SK-MEL-5 (cell line): Measurements from ENCODE around the gene ELK3. TPM values are rescaled to one million over a fixed set of nuclear protein-coding genes. Genes with fewer than 3 reads are reported as not detected.

Source experiments
- DNase-seq: peaks from one replicate; pipeline ENCODE4 v3.0.0-alpha.2; 2016; ENCODE audit warnings: low read depth, low spot score
- in situ Hi-C: cut with HindIII; loops from 2 replicates; pipeline ENCODE4 v1.10.0; 2016; ENCODE audit warnings: low sequenced_read_pairs, high pct_unique_total_duplicates, low pct_unique_long_range_greater_than_20kb
- total RNA-seq: library from RNA; depleted of rRNA; stranded (reverse); fragments of >200 nt; shearing (Covaris generic); gene quantifications from 2 replicates; pipeline ENCODE4 v1.2.3, GENCODE V29; 2014

The ELK3 gene
- total RNA-seq, 1 experiment from 2014 or later = 19.2 TPM

DNA sequence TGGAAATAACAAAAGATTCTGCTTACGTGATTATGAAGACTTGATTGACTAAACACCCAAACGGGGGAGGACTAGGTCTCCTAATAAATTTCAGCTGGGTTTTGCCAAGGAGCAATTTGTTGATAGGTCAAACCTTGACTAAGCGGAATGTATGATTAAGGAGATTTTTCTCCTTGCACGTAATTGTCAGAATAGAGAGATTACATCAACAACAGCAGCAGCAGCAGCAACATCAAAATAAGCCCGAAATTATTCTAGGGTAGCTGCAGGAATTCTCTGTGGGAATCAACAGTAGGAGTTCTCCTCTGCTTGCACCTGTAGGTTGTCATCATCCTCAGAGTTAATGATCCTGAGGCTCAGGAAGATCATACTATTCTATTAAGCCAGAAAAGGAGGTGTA lies 10.2 kb downstream of the ELK3 start:
- DNase-seq = no peak
- in situ Hi-C loops = no loop called here

DNA sequence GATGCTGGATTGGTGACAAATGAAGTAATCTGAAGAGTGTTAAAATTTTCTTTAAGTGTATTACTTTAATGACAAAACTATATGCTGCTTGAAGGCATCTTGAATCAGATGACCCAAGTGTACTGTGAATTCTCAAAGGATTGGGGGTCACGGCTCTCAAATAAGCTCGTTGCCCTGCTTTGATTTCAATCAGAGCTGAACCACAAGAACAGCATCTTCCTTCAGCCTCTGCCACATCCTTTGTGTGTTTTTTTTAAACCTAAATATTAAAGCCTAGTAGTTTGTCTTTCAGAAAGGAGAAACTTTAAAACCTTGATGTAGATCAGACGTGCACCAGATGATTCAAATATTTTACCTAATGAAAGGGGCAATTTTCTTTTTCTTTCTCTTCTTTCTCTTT lies 11.7 kb downstream of the ELK3 start:
- in situ Hi-C loops = no loop called here
- no peak for DNase-seq

- in situ Hi-C loops = no loop called here
- DNase-seq = no peak
These were observed 12.9 kb downstream of the ELK3 start for GRCh38 chr12:96206936-96207662.

DNA sequence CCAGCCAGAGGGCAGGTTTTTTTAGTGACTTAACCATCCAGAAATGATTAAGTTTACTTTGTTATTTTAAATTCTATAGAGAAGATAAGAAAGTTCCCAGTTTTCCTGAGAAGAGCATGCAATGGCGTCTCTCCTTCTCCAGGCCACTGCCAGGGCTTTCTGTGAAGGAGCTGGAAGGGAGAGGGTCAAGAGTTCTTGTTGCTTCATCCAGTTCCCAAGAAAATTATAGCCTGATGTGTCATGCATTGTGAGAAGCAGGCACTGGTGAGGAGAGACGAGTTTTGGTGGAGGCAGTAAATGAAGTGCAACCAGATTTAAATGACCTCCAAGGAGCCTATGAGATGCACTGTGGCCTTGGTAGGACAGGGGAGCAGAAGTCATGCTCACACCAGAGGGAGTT lies 14.2 kb downstream of the ELK3 start:
- DNase-seq = no peak
- in situ Hi-C loops = no loop called here

- in situ Hi-C loops = no loop called here
- no peak for DNase-seq
These were observed 14.8 kb downstream of the ELK3 start for GRCh38 chr12:96208801-96209549.

DNA sequence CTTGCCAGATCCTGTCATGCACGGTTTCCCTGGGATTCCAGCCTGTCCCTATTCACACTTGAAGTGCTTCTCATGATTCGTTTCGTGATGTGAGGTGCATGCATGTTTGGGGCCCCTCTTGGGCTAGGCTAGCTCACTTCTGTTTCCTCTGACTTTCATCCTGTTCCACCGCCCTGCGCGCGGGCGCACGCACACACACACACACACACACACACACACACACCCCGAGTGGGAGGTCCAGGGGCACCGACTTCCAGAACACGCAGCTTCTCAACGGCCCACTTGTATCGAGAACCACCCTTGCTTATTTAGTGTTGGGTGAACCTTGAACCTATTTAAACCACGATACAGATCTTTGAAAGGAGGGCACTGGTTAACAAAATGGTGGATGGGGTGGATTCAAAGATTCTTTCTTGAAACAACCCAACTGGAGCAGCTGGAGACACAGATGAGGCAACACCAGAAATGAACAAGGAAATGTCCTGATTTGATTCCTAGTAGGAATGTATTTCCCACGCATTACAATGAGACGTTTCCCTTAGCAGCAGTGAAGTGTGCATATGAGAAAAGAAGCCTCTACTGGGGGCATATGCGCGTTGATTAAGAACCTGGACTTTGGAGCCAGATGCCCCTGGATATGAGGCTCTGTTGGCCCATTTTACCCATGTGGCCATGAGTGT lies 16.3 kb downstream of the ELK3 start:
- in situ Hi-C loops = no loop called here
- no peak for DNase-seq

DNA sequence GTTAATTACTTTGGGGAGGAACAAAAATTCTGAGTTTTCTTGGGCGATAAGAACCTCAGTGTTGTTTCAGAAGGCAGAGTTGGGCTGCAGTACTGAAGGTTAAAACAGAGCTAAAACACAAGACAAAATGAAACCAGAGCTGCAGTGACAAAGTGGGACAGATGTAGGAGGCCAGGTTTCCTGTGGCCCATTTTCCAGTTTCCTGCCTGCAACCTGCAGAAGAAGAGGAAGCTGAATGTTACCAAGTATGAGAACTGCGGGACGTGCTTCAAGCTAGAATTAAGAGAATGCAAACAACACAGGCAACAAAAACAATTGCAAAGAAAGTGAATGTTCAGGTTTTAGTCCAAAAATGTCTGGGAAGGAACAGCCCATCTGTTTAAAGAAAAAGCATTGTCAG lies 17.8 kb downstream of the ELK3 start:
- in situ Hi-C loops = no loop called here
- DNase-seq = no peak

DNA sequence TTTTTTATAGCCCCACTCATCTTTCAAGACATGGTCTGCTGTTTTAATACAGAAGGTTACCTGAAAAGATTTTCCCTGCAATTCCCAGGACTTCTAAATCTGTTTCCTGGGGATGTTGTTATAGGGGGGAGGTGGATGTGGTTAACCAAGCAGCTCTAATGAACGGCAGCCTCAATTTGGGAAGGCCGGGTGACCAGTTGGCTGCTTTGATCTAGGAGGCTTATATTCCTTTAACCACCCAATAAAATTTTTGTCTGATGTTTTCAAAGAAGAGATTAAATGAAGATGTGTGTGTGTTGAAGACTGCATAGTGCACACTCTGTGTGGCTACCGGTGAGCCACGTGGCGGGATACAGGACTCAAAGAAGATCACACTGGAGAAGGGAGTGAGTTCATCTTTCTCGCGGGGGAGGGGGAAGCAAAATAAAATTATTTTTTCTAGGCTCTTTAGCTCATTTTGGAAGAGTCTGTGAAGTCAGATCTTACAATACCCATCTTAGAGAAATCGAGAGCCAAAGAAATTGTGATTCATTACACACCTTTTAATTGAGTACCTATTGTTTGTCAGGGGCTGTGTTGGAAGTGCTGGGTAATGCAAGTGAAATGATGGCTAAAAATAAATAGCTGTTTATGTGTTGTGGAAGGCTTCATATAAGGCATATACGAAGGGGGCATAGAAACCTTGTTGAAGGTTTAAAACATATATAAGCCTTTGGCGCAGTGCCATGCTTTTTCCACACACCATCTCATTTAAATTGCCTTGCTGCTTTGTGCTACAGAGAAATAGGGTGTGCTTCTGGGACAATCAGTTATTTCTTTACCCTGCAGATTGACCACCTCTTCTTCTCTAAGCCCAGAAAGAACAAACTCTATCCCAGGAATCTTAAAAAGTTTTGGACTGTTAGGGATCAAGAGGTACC lies 18.5 kb downstream of the ELK3 start:
- DNase-seq = no peak
- in situ Hi-C loops = no loop called here

DNA sequence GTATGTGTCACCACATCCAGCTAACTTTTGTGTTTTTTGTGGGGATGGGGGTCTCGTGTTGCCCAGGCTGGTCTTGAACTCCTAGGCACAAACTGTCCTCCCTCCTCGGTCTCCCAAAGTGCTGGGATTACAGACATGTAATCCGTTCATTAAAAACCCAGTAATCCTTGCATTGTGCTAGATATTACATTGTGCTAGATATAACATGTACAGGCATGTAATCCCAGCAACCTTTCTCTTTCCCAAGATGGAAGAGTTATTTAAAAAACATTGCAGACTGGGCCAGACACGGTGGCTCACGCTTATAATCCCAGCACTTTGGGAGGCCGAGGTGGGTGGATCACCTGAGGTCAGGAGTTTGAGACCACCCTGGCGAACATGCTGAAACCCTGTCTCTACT lies 19.7 kb downstream of the ELK3 start:
- no peak for DNase-seq
- in situ Hi-C loops = no loop called here

GRCh38 chr12:96215919-96216273 lies 21.7 kb downstream of the ELK3 start:
- in situ Hi-C loops = no loop called here
- DNase-seq = no peak

DNA sequence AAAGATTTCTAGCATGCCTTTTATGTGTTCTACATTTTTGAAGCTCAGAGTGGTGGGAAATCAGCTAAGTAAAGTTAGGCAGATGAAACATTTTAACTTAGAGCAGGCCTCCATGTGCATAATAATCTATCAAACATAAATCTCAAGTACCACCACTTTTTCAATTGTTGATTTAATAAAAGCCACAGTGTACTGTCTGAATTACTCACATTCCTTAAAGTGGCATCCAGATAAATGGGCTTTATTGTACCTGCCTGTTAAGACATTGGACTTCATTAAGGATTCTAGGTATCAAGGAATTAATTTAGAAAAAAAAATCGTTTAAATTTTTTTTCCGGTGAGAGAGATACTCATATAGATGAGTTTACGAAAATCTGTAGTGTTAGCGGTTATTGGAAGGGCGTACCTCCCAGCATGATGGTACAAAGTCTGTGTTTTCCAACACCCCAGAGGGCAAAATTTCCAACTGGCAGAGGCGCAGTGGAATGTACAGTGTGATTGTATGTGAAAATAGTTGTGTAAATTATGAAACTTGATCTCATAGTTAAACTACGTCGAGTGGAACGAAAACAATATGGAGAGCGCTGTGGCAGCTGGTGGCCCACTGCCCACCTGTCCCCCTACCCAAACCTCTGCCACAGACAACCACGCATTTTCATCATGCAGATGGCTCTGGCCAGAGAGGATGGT lies 25.0 kb downstream of the ELK3 start:
- in situ Hi-C loops = no loop called here
- DNase-seq = no peak

GRCh38 chr12:96219700-96220206 lies 25.6 kb downstream of the ELK3 start:
- in situ Hi-C loops = no loop called here
- DNase-seq = no peak

DNA sequence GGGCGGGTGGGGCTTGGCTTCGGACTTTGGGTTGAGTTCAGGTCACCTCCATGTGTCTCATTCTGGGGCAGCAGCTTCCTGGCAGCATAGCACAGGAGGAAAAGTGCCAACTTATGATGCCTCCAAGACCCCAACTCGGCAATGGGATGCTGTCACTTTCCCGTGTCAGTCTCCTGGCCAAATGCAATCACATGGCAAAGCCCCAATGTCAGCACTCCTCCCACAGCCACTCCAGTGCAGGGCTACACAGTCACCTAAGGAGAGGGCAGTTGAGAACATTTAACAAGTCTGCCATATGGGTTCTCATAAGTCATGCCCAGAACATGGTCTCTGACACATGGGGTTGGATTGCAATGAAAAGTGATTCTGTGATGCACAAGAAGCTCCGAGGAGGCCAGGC lies 26.7 kb downstream of the ELK3 start:
- DNase-seq = no peak
- in situ Hi-C loops = no loop called here

DNA sequence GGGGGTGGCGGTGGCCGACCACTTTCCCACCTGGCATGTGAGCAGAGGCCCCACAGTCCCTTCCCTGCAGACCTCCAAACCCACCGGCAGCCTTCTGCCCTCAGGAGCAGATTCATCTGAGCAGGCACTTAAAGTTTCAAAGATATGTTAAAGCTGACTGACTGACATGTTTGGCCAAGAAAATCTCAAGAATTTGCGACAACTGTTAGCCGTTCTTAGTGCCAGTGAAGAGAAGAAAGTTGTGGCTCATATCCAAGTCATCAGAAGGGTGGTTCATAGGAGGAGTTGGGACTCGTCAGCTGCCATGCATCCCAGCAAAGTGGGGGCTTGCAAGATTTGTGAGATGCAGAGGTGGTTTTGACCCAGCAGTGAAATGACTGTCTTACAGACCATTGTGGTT lies 27.2 kb downstream of the ELK3 start:
- in situ Hi-C loops = no loop called here
- no peak for DNase-seq

- in situ Hi-C loops = no loop called here
- DNase-seq = no peak
These were observed 29.4 kb downstream of the ELK3 start for GRCh38 chr12:96223411-96224218.

- in situ Hi-C loops = no loop called here
- no peak for DNase-seq
These were observed 30.0 kb downstream of the ELK3 start for GRCh38 chr12:96224219-96224615.
